HG03064 (cell line): ENCODE measurements around the gene CYB5R3.
A peak's percentile ranks its signal among the peaks of the same experiment; 100 is the strongest.
"Not testable (repeated sequence)": the region's sequence is repeated elsewhere in the genome, so short reads cannot be mapped to it uniquely, and the experiment has no call there.

Source experiments
- ATAC-seq: cut with Tn5 transposase; IDR thresholded peaks from one replicate; pipeline ENCODE4 v1.9.1; 2021; ENCODE audit warnings: low read depth; ENCODE audit not compliant: unreplicated experiment

The CYB5R3 gene

DNA sequence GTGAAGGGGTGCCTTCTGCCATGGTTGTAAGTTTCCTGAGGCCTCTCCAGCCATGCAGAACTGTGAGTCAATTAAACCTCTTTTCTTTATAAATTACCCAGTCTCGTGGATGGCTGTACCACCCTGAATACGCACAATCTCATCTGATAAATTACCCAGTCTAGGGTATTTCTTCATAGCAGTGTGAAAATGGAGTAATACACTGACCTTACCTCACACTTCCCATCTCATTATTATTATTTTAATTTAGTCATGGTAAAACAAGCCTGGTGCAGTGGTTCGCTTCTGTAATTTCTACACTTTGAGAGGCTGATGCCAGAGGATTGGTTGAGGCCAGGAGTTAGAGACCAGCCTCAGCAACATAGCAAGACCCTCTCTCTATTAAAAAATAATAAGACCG is 30.5 kb upstream of the CYB5R3 start:
- no peak for ATAC-seq

- no peak for ATAC-seq
These were observed 29.7 kb upstream of the CYB5R3 start for GRCh38 chr22:42678894-42679293.

GRCh38 chr22:42677936-42678335 is 28.7 kb upstream of the CYB5R3 start:
- ATAC-seq, result not testable (repeated sequence)

DNA sequence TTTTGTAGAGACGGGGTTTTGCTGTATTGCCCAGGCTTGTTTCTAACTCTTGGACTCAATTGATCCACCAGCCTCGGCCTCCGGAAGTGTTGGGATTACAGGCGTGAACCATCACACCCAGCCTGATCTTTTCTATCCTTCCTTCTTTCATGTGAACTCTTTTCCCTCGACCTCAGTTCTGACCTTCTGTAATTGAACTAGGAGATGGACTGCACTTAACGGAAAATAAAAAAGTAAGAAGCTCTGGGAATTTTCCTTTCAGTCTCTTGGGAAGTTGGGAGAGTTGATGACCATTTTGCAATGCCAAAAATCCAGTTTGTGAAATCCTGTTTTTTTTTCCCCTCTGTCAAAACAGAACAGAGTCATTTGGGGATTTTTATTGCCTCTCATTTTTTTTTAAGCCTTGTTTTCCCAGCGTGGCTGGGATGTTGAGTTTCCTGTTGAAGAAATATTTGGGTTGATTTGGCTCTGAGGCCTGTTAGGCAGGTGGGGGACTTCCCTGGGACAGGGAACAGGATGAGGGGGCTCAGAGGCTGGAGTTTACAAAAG is 26.9 kb upstream of the CYB5R3 start:
- ATAC-seq, result no peak

DNA sequence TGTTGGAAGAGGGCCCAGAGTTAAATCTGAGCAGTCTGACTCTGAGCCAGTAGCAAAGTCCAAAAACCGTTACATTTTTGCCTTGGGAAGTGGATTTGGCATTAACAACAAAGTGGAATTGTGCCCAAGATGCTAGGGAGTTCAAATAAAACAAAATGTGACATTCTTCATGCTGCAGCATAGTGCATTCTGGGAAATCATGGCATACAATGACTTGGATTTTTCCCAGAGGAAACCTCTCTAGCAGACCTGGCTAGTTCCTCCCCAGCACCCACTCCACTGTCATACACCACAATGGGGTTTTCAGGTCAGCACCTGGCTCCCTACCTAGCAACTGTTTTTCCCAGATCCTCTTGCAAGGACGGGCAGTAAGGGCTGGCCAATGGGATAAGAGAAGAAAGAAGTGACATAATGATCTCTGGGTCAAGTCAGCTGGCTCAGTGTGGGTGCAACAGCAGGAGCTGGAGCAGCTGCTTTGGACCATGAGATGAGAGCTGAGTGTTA is 24.8 kb upstream of the CYB5R3 start:
- no peak for ATAC-seq

DNA sequence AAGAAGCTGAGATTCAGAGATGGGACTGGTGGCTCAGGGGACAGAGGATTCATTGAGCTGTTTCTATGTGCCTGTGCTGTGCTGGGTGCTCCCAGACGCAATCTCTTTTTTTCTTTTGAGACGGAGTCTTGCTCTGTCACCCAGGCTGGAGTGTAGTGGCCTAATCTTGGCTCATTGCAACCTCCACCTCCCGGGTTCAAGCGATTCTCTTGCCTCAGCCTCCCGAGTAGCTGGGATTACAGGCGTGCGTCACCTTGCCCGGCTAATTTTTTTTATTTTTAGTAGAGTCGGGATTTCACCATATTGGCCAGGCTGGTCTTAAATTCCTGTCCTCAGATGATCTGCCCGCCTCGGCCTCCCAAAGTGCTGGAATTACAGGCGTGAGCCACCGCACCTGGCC is 23.9 kb upstream of the CYB5R3 start:
- not testable (repeated sequence) for ATAC-seq

GRCh38 chr22:42670921-42671709 is 21.9 kb upstream of the CYB5R3 start:
- no peak for ATAC-seq

DNA sequence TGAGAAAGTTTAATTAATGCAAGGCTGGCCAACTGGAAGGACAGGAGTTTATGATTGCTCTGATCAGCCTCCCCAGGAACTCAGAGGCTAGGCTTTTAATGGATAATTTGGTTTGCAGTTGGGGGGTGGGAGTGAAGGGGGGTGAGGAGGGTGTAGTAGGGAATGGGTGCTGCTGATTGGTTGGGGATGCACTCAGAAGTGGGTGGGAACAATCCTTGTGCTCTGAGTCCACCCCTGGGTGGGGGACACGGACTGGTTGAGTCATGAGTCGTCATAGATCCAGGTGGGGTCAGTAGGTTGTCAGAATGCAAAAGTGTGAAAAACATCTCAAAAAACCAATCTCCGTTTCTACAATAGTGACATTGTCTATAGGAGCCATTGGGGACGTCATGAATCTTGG is 20.9 kb upstream of the CYB5R3 start:
- no peak for ATAC-seq

DNA sequence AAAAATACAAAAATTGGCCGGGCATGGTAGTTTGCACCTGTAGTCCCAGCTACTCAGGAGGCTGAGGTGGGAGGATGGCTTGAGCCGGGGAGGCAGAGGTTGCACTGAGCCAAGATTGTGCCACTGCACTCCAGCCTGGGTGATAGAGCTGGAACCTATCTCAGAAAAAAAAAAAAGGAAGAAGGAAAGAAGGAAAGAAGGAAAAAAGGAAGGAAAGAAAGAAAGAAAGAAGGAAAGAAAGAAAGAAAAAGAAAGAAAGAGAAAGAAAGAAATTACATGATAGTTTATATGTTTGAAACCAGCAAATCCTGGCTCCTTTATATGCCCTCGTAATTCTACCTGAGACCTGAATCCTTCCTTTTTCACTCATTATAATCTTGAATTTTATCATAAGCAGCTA is 17.2 kb upstream of the CYB5R3 start:
- ATAC-seq, result not testable (repeated sequence)

DNA sequence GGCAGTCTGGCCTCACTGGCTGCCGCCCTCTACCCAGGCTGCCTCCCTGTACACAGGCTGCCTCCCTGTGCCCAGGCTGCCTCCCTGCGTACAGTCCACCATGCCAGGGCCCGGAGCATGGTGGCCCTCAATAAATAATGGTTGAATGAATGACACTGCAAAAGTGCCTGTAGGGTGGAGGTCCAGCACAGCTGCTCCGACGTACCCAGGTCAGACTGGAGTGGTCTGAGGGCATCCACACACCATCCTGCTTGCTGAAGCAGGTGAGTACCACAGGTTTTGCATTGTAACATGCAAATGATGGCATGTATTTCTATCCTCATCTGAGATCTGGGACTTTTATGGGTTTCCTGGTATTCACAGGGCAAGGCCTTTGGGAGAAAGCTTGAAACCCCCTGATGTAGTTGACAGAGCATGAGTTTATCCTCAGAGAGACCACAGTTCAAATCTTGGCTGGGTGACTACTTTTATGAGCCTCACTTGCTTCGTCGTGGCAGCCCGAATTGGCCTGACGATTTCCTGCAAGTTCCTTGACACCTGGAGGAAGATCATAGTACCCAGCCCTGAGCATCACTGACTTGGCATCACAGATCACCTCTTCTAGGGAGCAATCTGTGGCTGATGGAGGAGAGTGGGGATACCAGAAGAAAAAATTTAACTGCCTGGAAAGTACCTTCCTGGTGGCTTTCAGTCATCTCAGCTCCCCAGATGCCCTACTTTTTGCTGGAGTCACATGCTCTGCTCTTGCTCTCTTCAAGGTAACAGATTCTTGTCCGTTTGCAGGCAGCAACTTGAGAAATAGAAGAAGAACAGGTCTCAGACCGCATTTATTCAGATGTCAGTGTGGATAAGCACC is 16.0 kb upstream of the CYB5R3 start:
- ATAC-seq, result no peak

- ATAC-seq, result no peak
These were observed 13.0 kb upstream of the CYB5R3 start for GRCh38 chr22:42661985-42662831.

- no peak for ATAC-seq
These were observed 7.4 kb upstream of the CYB5R3 start for GRCh38 chr22:42656578-42656977.

- ATAC-seq, result no peak
These were observed 6.5 kb upstream of the CYB5R3 start for GRCh38 chr22:42655693-42656092.

GRCh38 chr22:42654436-42655073 is 5.4 kb upstream of the CYB5R3 start:
- no peak for ATAC-seq

- ATAC-seq, result no peak
These were observed 4.8 kb upstream of the CYB5R3 start for GRCh38 chr22:42653999-42654398.

DNA sequence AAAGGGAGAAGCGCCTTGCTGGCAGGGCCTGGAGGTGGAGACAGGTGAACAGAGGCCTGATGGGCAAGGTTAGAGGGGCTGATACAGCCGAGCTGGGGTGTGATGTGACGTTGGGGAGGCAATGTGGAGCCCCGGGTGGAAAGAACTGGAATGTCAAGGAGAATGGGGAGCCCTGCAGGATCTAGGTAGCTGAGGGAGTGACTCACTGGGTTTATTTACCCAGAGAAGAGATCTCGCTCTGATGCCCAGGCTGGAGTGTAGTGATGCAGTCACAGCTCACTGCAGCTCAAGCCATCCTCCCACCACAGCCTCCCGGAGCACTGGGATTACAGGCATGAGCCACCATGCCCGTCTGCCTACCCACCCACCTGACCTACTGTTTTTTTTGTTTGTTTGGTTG is 1.9 kb upstream of the CYB5R3 start:
- no peak for ATAC-seq

GRCh38 chr22:42648368-42649245 is 585 bp downstream of the CYB5R3 start:
- peak; percentile 36 for ATAC-seq

GRCh38 chr22:42648017-42648367 is 1.2 kb downstream of the CYB5R3 start:
- no peak for ATAC-seq
